GM12878 (cell line): ENCODE measurements around the gene MPP2. TPM values are rescaled to one million over a fixed set of nuclear protein-coding genes. Genes with fewer than 3 reads are reported as not detected.

Experiments used
- ATAC-seq: fragments of 200-7000 bp; cut with Tn5 transposase; 3 replicates; pipeline ENCODE4 v1.9.1; 2020; ENCODE audit warnings: mild to moderate bottlenecking, moderate library complexity
- BruUV-seq: library from RNA; stranded (reverse); fragments of 400-500 nt; replicated peaks from 2 replicates; lab custom pipeline; 2021; lab: Mats Ljungman, UMichigan
- CTCF ChIA-PET: fragments of 300-600 bp; sonication (Branson Sonifier 250); formaldehyde crosslinking; extraction: SDS; loops from one replicate; lab custom pipeline; 2021; ENCODE audit warnings: inconsistent platforms; lab: Yijun Ruan, JAX
- POLR2A ChIA-PET: fragments of 350-600 bp; formaldehyde crosslinking; extraction: SDS; loops from one replicate; lab custom pipeline; 2021; ENCODE audit warnings: inconsistent platforms; lab: Charles Lee
- RAD21 ChIA-PET: fragments of 300-600 bp; sonication (Branson Sonifier 250); formaldehyde crosslinking; loops from one replicate; lab custom pipeline; 2023; ENCODE audit warnings: antibody characterized with exemption; ENCODE audit not compliant: unreplicated experiment; lab: Charles Lee
- SMC1A ChIA-PET: fragments of 300-600 bp; sonication (Branson Sonifier 250); formaldehyde crosslinking; loops from one replicate; lab custom pipeline; 2023; ENCODE audit not compliant: unreplicated experiment, uncharacterized antibody; lab: Charles Lee
- DNase-seq: peaks from one replicate; pipeline ENCODE4 v3.0.0-alpha.2; 2011; ENCODE audit warnings: low read depth, low spot score
- FAIRE-seq: peaks from 3 replicates; lab custom pipeline; 2011; peaks lifted over from hg19 to GRCh38; lab: Jason Lieb, UNC
- H2AFZ ChIP-seq: 2 replicates; pipeline ENCODE4 v1.6.0; 2011; ENCODE audit warnings: low read depth, low read length, control low read depth; ENCODE audit not compliant: control insufficient read depth
- H3K27ac ChIP-seq: 2 replicates; pipeline ENCODE4 v1.5.1; 2011; ENCODE audit warnings: control low read depth; ENCODE audit not compliant: control insufficient read depth, insufficient read depth
- H3K27me3 ChIP-seq, 2 experiments: replicated peaks in 1 of 2; 2 replicates each; pipeline versions ENCODE4 v1.6.0 to v1.6.1; 2011; ENCODE audit warnings: low read length in 1 of 2; ENCODE audit not compliant: control insufficient read depth in 2 of 2, insufficient read depth in 2 of 2
- H3K36me3 ChIP-seq, 2 experiments: 2 replicates each; pipeline ENCODE4 v1.5.1; 2011; ENCODE audit warnings: low read length in 1 of 2; ENCODE audit not compliant: control insufficient read depth in 2 of 2, insufficient read depth in 2 of 2
- H3K4me1 ChIP-seq: 2 replicates; pipeline ENCODE4 v1.6.1; 2011; ENCODE audit warnings: mild to moderate bottlenecking, low read length, moderate library complexity, mixed read lengths; ENCODE audit not compliant: control insufficient read depth, insufficient read depth
- H3K4me2 ChIP-seq: 2 replicates; pipeline ENCODE4 v1.6.0; 2011; ENCODE audit warnings: control low read depth; ENCODE audit not compliant: control insufficient read depth, insufficient read depth
- H3K4me3 ChIP-seq: fragments of 200-600 bp; sonication (generic); 2 replicates; pipeline ENCODE4 v1.5.1; 2016
- H3K79me2 ChIP-seq: 2 replicates; pipeline ENCODE4 v1.6.0; 2011; ENCODE audit warnings: low read length; ENCODE audit not compliant: control insufficient read depth, insufficient read depth
- H3K9ac ChIP-seq: 2 replicates; pipeline ENCODE4 v1.8.0; 2011; ENCODE audit warnings: low read length, control low read depth, mixed read lengths; ENCODE audit not compliant: control insufficient read depth, insufficient read depth
- H3K9me3 ChIP-seq: replicated peaks from 3 replicates; pipeline ENCODE4 v1.5.1; 2011; ENCODE audit warnings: mild to moderate bottlenecking, low read length; ENCODE audit not compliant: control insufficient read depth, insufficient read depth
- H4K20me1 ChIP-seq: 2 replicates; pipeline ENCODE4 v1.6.0; 2011; ENCODE audit not compliant: control insufficient read depth, insufficient read depth
- BACH1 ChIP-seq: fragments of 450-650 bp; IDR thresholded peaks from 2 replicates; pipeline ENCODE4 v1.6.1; 2017; ENCODE audit warnings: mild to moderate bottlenecking, borderline replicate concordance
- BCL11A ChIP-seq: IDR thresholded peaks from 2 replicates; pipeline ENCODE4 v1.6.1; 2011; ENCODE audit warnings: low read depth, low read length
- BRCA1 ChIP-seq: IDR thresholded peaks from 2 replicates; pipeline ENCODE4 v1.6.1; 2011; ENCODE audit warnings: low read depth, low read length, improper control_type of control experiment
- CEBPB ChIP-seq, 2 experiments: fragments of 150-350 bp in 1 of 2; IDR thresholded peaks; 2 replicates each; pipeline ENCODE4 v1.6.1; 2012 to 2014; ENCODE audit warnings: low read depth in 2 of 2, low read length in 2 of 2, borderline replicate concordance in 1 of 2, inconsistent platforms in 1 of 2
- CREM ChIP-seq: IDR thresholded peaks from 2 replicates; pipeline ENCODE4 v1.6.1; 2014; ENCODE audit warnings: antibody characterized with exemption, low read depth
- EP300 ChIP-seq, 2 experiments: fragments of 150-350 bp in 1 of 2; IDR thresholded peaks; 2 replicates each; pipeline ENCODE4 v1.6.1; 2011 to 2012; ENCODE audit warnings: low read depth in 2 of 2, low read length in 2 of 2, borderline replicate concordance in 1 of 2, improper control_type of control experiment in 1 of 2, inconsistent platforms in 1 of 2; ENCODE audit not compliant: control insufficient read depth in 1 of 2
- EZH2 ChIP-seq: IDR thresholded peaks from 2 replicates; pipeline ENCODE4 v1.6.1; 2012; ENCODE audit warnings: low read depth, mild to moderate bottlenecking, control low read depth, inconsistent platforms, low read length, borderline replicate concordance; ENCODE audit not compliant: control insufficient read depth
- HDGF ChIP-seq: fragments of 450-650 bp; IDR thresholded peaks from 2 replicates; pipeline ENCODE4 v1.6.1; 2016; ENCODE audit warnings: antibody characterized with exemption
- IKZF2 ChIP-seq, 2 experiments: fragments of 450-650 bp; IDR thresholded peaks; 2 replicates each; pipeline ENCODE4 v1.6.1; 2017; ENCODE audit warnings: mild to moderate bottlenecking in 2 of 2, moderate library complexity in 2 of 2
- MEF2A ChIP-seq: IDR thresholded peaks from 2 replicates; pipeline ENCODE4 v1.6.1; 2011; ENCODE audit warnings: low read depth, mild to moderate bottlenecking, low read length, moderate library complexity; ENCODE audit not compliant: insufficient read depth
- MTA2 ChIP-seq: fragments of 450-650 bp; IDR thresholded peaks from 2 replicates; pipeline ENCODE4 v1.6.1; 2016; ENCODE audit warnings: low read depth, mild to moderate bottlenecking, moderate library complexity
- MYB ChIP-seq: fragments of 150-350 bp; IDR thresholded peaks from 2 replicates; pipeline ENCODE4 v1.6.1; 2014; ENCODE audit warnings: mild to moderate bottlenecking, low read depth, low read length, borderline replicate concordance
- POLR2AphosphoS2 ChIP-seq: IDR thresholded peaks from 2 replicates; pipeline ENCODE4 v1.6.1; 2011; ENCODE audit warnings: low read depth, mild to moderate bottlenecking, low read length, improper control_type of control experiment, moderate library complexity
- RAD51 ChIP-seq: fragments of 450-650 bp; IDR thresholded peaks from 2 replicates; pipeline ENCODE4 v1.6.1; 2016; ENCODE audit warnings: moderate library complexity, mild to moderate bottlenecking, inconsistent platforms
- RUNX3 ChIP-seq: IDR thresholded peaks from 2 replicates; pipeline ENCODE4 v1.6.1; 2012; ENCODE audit warnings: low read length, inconsistent platforms
- WGBS: methylation state at CpG from one replicate; pipeline ENCODE4 v1.1.6; 2016; ENCODE audit warnings: low lambda C conversion rate; ENCODE audit not compliant: insufficient replicate concordance, insufficient coverage; ENCODE audit errors: missing lambda C conversion rate; 5-methylcytosine and 5-hydroxymethylcytosine counted together
- in situ Hi-C: fragments of 300-500 bp; cut with MboI; formaldehyde crosslinking; loops from 9 replicates; pipeline ENCODE4 v1.14.3; 2018; ENCODE audit warnings: mixed read lengths
- intact Hi-C: fragments of 100-400 bp; cut with micrococcal nuclease; formaldehyde crosslinking; loops from one replicate; pipeline ENCODE4 v1.14.2; 2022; ENCODE audit not compliant: unreplicated experiment
- polyA plus RNA-seq, 11 experiments: library from polyadenylated mRNA; depleted of rRNA in 4 of 11; unstranded in 6 of 11; stranded (reverse) in 5 of 11; fragments of >200 nt; fragmentation: Nextera tagmentation in 4 of 11; fragmentation: Illumina TruSeq in 1 of 11; extraction: Ambion mirVana in 4 of 11; extraction: Trizol in 1 of 11; gene quantifications; 1 replicate in 1 of 11; 2 replicates in 10 of 11; pipeline versions ENCODE4 v1.2.1 to v1.2.3, GENCODE V29; 2011 to 2016; ENCODE audit warnings: inconsistent platforms in 2 of 11, missing spikeins in 2 of 11, low read depth in 1 of 11
- total RNA-seq, 4 experiments: library from RNA; depleted of rRNA in 3 of 4; stranded (reverse); fragments of >200 nt in 3 of 4; fragmentation: Illumina TruSeq in 1 of 4; extraction: Trizol in 1 of 4; gene quantifications; 2 replicates each; pipeline versions ENCODE4 v1.2.1 to v1.2.3, GENCODE V29; 2013 to 2021
- TF ChIP-seq, protein P1 (sequence below): fragments of 450-650 bp; IDR thresholded peaks from 2 replicates; pipeline ENCODE4 v1.6.1; 2016; ENCODE audit warnings: mild to moderate bottlenecking
- TF ChIP-seq, protein P2 (sequence below): IDR thresholded peaks from 2 replicates; pipeline ENCODE4 v1.6.1; 2012; ENCODE audit warnings: mild to moderate bottlenecking, low read depth, low read length

The MPP2 gene
- total and polyA plus RNA-seq, 10 of the 15 experiments (the other 5 are each of a cell fraction or from before 2014, with no cell fraction given): 0.02 to 0.23 (median 0.15) TPM; not detected in 2

DNA sequence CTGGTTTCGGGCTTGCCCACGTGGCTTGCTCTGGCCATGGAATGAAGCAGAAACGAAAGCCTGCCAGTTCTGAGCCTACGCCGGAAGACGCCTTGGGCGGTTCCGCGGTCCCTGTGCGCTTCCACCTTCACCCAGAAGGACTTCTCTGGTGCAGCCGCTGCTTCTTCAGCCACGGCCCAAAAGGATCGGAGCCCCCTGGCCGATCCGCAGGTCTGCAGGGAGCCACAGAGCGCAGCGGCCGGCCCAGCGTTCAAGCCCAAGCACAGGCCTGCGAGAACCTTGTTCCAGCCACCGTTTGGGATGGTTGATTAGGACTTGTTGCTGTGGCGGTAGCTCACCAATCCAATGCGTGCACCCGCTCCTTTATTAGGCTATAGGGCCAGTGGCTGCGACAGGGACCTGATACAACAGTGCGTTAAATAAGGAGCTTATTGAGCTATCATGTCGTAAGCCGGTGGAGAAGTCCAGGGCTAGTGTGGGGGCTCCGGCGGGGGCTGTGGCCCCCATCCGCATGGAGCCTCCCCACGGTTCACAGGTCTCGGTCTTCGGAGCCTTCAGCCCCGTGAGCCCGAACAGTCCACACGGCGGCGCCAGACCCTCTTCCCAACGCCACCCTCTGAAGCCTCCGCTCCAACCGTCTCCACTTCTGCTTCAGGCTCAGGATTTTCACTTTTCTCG lies 10.2 kb upstream of the MPP2 start (continued):
- TF ChIP-seq MYB (no peak), BACH1 (no peak), BRCA1 (no peak), MEF2A (no peak), RUNX3 (no peak), MTA2 (no peak), EP300 (IDR thresholded peaks at IDR 0.05; ENCODE audit: borderline replicate concordance in 1 of 2, control insufficient read depth in 1 of 2, low read depth in 2 of 2, low read length in 2 of 2) (no peak)
- TF ChIP-seq, protein P1, sequence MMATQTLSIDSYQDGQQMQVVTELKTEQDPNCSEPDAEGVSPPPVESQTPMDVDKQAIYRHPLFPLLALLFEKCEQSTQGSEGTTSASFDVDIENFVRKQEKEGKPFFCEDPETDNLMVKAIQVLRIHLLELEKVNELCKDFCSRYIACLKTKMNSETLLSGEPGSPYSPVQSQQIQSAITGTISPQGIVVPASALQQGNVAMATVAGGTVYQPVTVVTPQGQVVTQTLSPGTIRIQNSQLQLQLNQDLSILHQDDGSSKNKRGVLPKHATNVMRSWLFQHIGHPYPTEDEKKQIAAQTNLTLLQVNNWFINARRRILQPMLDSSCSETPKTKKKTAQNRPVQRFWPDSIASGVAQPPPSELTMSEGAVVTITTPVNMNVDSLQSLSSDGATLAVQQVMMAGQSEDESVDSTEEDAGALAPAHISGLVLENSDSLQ: no peak
- TF ChIP-seq, all 136 proteins: peak for 9

DNA sequence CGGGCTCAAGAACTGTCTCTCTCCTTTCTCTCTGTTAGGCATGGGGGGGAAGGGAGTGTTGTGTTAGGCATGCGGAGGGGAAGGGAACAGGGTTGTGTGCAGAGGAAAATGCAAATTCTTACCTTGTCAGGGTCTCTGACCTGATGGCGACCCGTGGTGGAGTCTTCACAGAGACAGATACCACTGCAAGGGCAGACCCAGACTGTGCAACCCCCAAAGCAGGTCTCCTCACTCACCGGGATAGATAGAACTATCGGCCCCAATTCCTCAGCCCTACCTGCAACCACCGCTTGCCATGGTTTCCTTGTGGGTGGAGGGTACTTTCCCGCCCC lies 9.6 kb upstream of the MPP2 start:
- Histone ChIP-seq H3K27me3 (no peaks in the 10 kb centered on the region), H3K36me3 (no peaks in the 10 kb centered on the region), H3K4me1 (peaks cover 8% of the 10 kb centered on the region), H3K4me2 (peak overlapping the region; percentile 89), H3K79me2 (no peaks in the 10 kb centered on the region), H3K9me3 (no peaks in the 10 kb centered on the region; the same call in 2 of the 3 replicates), H3K27ac (no peak overlapping the region), H2AFZ (peak overlapping the region; percentile 87), H4K20me1 (no peaks in the 10 kb centered on the region), H3K9ac (peak overlapping the region; percentile 47; the same call in 1 of the 2 replicates), H3K4me3 (no peak overlapping the region)
- ATAC-seq (no peak), FAIRE-seq (no peak), DNase-seq (peak; percentile 36)
- in situ Hi-C loops (no loop called here), intact Hi-C loops (no loop called here)
- SMC1A ChIA-PET: no interaction called here
- BruUV-seq: no TSS peak
- RAD21 ChIA-PET: interaction anchor here (0.6 kb wide), 1 partner anchor 218 kb away, joined by 3 read pairs; no protein-coding TSS in a partner anchor
- POLR2A ChIA-PET: no interaction called here
- CTCF ChIA-PET: no interaction called here
- 2% methylated on average over 8 of the region's 8 CpGs for WGBS
- TF ChIP-seq RUNX3 (peak; percentile 39), EZH2 (no peak), IKZF2 (IDR thresholded peaks at IDR 0.05) (0 out of 4 replicates have a peak, but pooled peaks of 1 of the 2 experiments have one; percentile 16), BCL11A (no peak), CREM (no peak), RAD51 (no peak), HDGF (no peak), POLR2AphosphoS2 (no peak), CEBPB (IDR thresholded peaks at IDR 0.05; ENCODE audit: borderline replicate concordance in 1 of 2, low read depth in 2 of 2, low read length in 2 of 2) (no peak)
- TF ChIP-seq, protein P2, sequence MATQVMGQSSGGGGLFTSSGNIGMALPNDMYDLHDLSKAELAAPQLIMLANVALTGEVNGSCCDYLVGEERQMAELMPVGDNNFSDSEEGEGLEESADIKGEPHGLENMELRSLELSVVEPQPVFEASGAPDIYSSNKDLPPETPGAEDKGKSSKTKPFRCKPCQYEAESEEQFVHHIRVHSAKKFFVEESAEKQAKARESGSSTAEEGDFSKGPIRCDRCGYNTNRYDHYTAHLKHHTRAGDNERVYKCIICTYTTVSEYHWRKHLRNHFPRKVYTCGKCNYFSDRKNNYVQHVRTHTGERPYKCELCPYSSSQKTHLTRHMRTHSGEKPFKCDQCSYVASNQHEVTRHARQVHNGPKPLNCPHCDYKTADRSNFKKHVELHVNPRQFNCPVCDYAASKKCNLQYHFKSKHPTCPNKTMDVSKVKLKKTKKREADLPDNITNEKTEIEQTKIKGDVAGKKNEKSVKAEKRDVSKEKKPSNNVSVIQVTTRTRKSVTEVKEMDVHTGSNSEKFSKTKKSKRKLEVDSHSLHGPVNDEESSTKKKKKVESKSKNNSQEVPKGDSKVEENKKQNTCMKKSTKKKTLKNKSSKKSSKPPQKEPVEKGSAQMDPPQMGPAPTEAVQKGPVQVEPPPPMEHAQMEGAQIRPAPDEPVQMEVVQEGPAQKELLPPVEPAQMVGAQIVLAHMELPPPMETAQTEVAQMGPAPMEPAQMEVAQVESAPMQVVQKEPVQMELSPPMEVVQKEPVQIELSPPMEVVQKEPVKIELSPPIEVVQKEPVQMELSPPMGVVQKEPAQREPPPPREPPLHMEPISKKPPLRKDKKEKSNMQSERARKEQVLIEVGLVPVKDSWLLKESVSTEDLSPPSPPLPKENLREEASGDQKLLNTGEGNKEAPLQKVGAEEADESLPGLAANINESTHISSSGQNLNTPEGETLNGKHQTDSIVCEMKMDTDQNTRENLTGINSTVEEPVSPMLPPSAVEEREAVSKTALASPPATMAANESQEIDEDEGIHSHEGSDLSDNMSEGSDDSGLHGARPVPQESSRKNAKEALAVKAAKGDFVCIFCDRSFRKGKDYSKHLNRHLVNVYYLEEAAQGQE: no peak
